ENCODE measurements around the gene FMNL3. TPM values are rescaled to one million over a fixed set of nuclear protein-coding genes. Genes with fewer than 3 reads are reported as not detected.

The FMNL3 gene
- total and polyA plus RNA-seq, 2 experiments from 2014 or later: 8.7 to 32.6 TPM

DNA sequence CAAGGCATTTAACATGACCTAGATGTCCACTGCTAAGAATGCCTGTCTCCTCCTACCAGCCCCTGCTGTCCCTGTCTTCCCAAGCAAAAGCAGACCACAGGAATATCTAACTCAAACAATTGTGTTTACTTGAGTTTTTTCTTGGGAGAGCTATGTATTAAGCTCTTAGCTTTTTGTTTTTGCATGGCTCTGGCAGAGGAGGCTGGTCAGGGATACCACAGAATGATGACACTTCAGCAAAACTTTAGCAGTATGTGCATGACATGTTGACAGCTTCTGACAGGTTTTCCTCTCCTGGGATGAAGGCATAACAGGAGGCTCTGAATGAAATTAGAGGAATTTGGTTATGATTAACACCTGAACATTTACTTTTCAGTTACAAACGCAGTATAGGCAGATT is 41.1 kb upstream of the FMNL3 start:
- Mint-ChIP-seq H3K27ac (0 out of 2 replicates have a peak overlapping the region, but pooled peaks have one; percentile 26), H3K4me1 (peaks cover 43% of the 10 kb centered on the region), H3K4me3 (no peak overlapping the region), H3K9me3 (no peaks in the 10 kb centered on the region), H3K36me3 (ENCODE audit: low read depth) (peaks cover 27% of the 10 kb centered on the region), H3K27me3 (ENCODE audit: insufficient read depth, low read depth, poor library complexity) (peaks cover 2% of the 10 kb centered on the region)
- Histone ChIP-seq H2AFZ (no peak overlapping the region), H3K4me3 (no peak overlapping the region), H3F3A (replicated peaks; ENCODE audit: low read depth) (no peaks in the 10 kb centered on the region), H3K79me2 (replicated peaks; ENCODE audit: insufficient read depth) (peaks cover 100% of the 10 kb centered on the region), H3K4me2 (no peak overlapping the region), H3K27me3 (ENCODE audit: insufficient read depth) (no peaks in the 10 kb centered on the region), H3K9me2 (ENCODE audit: insufficient read depth) (no peaks in the 10 kb centered on the region), H3K4me1 (ENCODE audit: insufficient read depth) (peaks cover 9% of the 10 kb centered on the region), H4K20me1 (replicated peaks; ENCODE audit: insufficient read depth) (peaks cover 90% of the 10 kb centered on the region), H3K36me3 (ENCODE audit: insufficient read depth) (peaks cover 10% of the 10 kb centered on the region), H3K27ac (ENCODE audit: low read depth) (0 out of 2 replicates have a peak overlapping the region, but pooled peaks have one; percentile 30)
- no peak for DNase-seq (ENCODE audit: low spot score)
- ATAC-seq: no peak
- TF ChIP-seq, protein P1, sequence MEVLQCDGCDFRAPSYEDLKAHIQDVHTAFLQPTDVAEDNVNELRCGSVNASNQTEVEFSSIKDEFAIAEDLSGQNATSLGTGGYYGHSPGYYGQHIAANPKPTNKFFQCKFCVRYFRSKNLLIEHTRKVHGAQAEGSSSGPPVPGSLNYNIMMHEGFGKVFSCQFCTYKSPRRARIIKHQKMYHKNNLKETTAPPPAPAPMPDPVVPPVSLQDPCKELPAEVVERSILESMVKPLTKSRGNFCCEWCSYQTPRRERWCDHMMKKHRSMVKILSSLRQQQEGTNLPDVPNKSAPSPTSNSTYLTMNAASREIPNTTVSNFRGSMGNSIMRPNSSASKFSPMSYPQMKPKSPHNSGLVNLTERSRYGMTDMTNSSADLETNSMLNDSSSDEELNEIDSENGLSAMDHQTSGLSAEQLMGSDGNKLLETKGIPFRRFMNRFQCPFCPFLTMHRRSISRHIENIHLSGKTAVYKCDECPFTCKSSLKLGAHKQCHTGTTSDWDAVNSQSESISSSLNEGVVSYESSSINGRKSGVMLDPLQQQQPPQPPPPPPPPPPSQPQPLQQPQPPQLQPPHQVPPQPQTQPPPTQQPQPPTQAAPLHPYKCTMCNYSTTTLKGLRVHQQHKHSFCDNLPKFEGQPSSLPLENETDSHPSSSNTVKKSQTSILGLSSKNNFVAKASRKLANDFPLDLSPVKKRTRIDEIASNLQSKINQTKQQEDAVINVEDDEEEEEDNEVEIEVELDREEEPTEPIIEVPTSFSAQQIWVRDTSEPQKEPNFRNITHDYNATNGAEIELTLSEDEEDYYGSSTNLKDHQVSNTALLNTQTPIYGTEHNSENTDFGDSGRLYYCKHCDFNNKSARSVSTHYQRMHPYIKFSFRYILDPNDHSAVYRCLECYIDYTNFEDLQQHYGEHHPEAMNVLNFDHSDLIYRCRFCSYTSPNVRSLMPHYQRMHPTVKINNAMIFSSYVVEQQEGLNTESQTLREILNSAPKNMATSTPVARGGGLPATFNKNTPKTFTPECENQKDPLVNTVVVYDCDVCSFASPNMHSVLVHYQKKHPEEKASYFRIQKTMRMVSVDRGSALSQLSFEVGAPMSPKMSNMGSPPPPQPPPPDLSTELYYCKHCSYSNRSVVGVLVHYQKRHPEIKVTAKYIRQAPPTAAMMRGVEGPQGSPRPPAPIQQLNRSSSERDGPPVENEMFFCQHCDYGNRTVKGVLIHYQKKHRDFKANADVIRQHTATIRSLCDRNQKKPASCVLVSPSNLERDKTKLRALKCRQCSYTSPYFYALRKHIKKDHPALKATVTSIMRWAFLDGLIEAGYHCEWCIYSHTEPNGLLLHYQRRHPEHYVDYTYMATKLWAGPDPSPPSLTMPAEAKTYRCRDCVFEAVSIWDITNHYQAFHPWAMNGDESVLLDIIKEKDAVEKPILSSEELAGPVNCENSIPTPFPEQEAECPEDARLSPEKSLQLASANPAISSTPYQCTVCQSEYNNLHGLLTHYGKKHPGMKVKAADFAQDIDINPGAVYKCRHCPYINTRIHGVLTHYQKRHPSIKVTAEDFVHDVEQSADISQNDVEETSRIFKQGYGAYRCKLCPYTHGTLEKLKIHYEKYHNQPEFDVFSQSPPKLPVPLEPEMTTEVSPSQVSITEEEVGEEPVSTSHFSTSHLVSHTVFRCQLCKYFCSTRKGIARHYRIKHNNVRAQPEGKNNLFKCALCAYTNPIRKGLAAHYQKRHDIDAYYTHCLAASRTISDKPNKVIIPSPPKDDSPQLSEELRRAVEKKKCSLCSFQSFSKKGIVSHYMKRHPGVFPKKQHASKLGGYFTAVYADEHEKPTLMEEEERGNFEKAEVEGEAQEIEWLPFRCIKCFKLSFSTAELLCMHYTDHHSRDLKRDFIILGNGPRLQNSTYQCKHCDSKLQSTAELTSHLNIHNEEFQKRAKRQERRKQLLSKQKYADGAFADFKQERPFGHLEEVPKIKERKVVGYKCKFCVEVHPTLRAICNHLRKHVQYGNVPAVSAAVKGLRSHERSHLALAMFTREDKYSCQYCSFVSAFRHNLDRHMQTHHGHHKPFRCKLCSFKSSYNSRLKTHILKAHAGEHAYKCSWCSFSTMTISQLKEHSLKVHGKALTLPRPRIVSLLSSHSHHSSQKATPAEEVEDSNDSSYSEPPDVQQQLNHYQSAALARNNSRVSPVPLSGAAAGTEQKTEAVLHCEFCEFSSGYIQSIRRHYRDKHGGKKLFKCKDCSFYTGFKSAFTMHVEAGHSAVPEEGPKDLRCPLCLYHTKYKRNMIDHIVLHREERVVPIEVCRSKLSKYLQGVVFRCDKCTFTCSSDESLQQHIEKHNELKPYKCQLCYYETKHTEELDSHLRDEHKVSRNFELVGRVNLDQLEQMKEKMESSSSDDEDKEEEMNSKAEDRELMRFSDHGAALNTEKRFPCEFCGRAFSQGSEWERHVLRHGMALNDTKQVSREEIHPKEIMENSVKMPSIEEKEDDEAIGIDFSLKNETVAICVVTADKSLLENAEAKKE (CRISPR knock-in tag; IDR thresholded peaks at IDR 0.05): no peak
- TF ChIP-seq STAT1 (IDR thresholded peaks at IDR 0.05; ENCODE audit: unreplicated experiment) (no peak), JUNB (IDR thresholded peaks at IDR 0.05; ENCODE audit: unreplicated experiment) (no peak), EZH2phosphoT487 (IDR thresholded peaks at IDR 0.05; ENCODE audit: unreplicated experiment) (no peak), NANOG (IDR thresholded peaks at IDR 0.05; ENCODE audit: borderline replicate concordance) (no peak), ZNF114 (CRISPR knock-in tag; IDR thresholded peaks at IDR 0.05) (no peak), POLR2AphosphoS5 (IDR thresholded peaks at IDR 0.05; ENCODE audit: low read depth) (no peak), EZH2 (IDR thresholded peaks at IDR 0.05; ENCODE audit: low read depth, unreplicated experiment) (no peak), ZNF331 (CRISPR knock-in tag; IDR thresholded peaks at IDR 0.05; ENCODE audit: low read depth) (no peak), CREB1 (CRISPR knock-in tag; IDR thresholded peaks at IDR 0.05; ENCODE audit: low read depth) (no peak)
- TF ChIP-seq, protein P2, sequence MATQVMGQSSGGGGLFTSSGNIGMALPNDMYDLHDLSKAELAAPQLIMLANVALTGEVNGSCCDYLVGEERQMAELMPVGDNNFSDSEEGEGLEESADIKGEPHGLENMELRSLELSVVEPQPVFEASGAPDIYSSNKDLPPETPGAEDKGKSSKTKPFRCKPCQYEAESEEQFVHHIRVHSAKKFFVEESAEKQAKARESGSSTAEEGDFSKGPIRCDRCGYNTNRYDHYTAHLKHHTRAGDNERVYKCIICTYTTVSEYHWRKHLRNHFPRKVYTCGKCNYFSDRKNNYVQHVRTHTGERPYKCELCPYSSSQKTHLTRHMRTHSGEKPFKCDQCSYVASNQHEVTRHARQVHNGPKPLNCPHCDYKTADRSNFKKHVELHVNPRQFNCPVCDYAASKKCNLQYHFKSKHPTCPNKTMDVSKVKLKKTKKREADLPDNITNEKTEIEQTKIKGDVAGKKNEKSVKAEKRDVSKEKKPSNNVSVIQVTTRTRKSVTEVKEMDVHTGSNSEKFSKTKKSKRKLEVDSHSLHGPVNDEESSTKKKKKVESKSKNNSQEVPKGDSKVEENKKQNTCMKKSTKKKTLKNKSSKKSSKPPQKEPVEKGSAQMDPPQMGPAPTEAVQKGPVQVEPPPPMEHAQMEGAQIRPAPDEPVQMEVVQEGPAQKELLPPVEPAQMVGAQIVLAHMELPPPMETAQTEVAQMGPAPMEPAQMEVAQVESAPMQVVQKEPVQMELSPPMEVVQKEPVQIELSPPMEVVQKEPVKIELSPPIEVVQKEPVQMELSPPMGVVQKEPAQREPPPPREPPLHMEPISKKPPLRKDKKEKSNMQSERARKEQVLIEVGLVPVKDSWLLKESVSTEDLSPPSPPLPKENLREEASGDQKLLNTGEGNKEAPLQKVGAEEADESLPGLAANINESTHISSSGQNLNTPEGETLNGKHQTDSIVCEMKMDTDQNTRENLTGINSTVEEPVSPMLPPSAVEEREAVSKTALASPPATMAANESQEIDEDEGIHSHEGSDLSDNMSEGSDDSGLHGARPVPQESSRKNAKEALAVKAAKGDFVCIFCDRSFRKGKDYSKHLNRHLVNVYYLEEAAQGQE (IDR thresholded peaks at IDR 0.05; ENCODE audit: unreplicated experiment): no peak
- TF ChIP-seq, protein P3, sequence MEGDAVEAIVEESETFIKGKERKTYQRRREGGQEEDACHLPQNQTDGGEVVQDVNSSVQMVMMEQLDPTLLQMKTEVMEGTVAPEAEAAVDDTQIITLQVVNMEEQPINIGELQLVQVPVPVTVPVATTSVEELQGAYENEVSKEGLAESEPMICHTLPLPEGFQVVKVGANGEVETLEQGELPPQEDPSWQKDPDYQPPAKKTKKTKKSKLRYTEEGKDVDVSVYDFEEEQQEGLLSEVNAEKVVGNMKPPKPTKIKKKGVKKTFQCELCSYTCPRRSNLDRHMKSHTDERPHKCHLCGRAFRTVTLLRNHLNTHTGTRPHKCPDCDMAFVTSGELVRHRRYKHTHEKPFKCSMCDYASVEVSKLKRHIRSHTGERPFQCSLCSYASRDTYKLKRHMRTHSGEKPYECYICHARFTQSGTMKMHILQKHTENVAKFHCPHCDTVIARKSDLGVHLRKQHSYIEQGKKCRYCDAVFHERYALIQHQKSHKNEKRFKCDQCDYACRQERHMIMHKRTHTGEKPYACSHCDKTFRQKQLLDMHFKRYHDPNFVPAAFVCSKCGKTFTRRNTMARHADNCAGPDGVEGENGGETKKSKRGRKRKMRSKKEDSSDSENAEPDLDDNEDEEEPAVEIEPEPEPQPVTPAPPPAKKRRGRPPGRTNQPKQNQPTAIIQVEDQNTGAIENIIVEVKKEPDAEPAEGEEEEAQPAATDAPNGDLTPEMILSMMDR (conservative IDR thresholded peaks at IDR 0.05; ENCODE audit: low read depth in 2 of 2): no peak
- TF ChIP-seq, protein P4, sequence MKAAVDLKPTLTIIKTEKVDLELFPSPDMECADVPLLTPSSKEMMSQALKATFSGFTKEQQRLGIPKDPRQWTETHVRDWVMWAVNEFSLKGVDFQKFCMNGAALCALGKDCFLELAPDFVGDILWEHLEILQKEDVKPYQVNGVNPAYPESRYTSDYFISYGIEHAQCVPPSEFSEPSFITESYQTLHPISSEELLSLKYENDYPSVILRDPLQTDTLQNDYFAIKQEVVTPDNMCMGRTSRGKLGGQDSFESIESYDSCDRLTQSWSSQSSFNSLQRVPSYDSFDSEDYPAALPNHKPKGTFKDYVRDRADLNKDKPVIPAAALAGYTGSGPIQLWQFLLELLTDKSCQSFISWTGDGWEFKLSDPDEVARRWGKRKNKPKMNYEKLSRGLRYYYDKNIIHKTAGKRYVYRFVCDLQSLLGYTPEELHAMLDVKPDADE (IDR thresholded peaks at IDR 0.05): no peak
